Body of pancreas (tissue), 4 donors: ENCODE data around the gene RREB1. TPM values are rescaled to one million over a fixed set of nuclear protein-coding genes. Genes with fewer than 3 reads are reported as not detected.

Experiments
- ATAC-seq: fragments of 150-250 bp; one replicate; pipeline ENCODE4 v1.9.1; 2016
- DNase-seq, 4 donors: peaks; one replicate each; pipeline ENCODE4 v3.0.0-alpha.2; 2019
- H3K27ac ChIP-seq, 4 donors: fragments of 200-600 bp; sonication (generic); 1 replicate in 3 of 4; 2 replicates in 1 of 4; pipeline versions ENCODE4 v1.5.1 to v1.6.1; 2016 to 2019; ENCODE audit warnings: mild to moderate bottlenecking in 1 of 4, mixed read lengths in 1 of 4, moderate library complexity in 1 of 4
- H3K27me3 ChIP-seq, 2 donors: fragments of 200-600 bp; sonication (generic); one replicate each; pipeline ENCODE4 v1.6.0; 2016; ENCODE audit warnings: mild to moderate bottlenecking in 1 of 2
- H3K36me3 ChIP-seq, 2 donors: fragments of 200-600 bp; sonication (generic); replicated peaks in 1 of 2; 2 replicates each; pipeline ENCODE4 v1.5.1; 2016; ENCODE audit warnings: low read depth in 2 of 2; ENCODE audit not compliant: insufficient read depth in 1 of 2
- H3K4me1 ChIP-seq: fragments of 200-600 bp; sonication (generic); one replicate; pipeline ENCODE4 v1.6.0; 2016
- H3K4me3 ChIP-seq, 2 donors: fragments of 200-600 bp; sonication (generic); 1 replicate in 1 of 2; 2 replicates in 1 of 2; pipeline ENCODE4 v1.5.1; 2016 to 2019
- H3K9me3 ChIP-seq, 3 donors: fragments of 200-600 bp; sonication (generic); 1 replicate in 2 of 3; 2 replicates in 1 of 3; pipeline ENCODE4 v1.5.1; 2016
- POLR2A ChIP-seq, 3 donors: fragments of 450-650 bp; IDR thresholded peaks; one replicate each; pipeline ENCODE4 v1.6.1; 2016; ENCODE audit warnings: antibody characterized with exemption in 3 of 3, mild to moderate bottlenecking in 2 of 3
- WGBS, 2 donors: methylation state at CpG; one replicate each; pipeline ENCODE4 v1.1.5; 2017; 5-methylcytosine and 5-hydroxymethylcytosine counted together
- intact Hi-C: fragments of 100-400 bp; cut with DNase I; formaldehyde crosslinking; loops from one replicate; pipeline ENCODE4 v1.15.1; 2023
- total RNA-seq, 2 donors: library from RNA; depleted of rRNA; stranded (reverse); fragments of >200 nt; gene quantifications; one replicate each; pipeline ENCODE4 v1.1.0, GENCODE V29; 2016
- TF ChIP-seq, protein P1 (sequence below), 7 experiments: fragments of 450-650 bp in 4 of 7; fragments of 200-600 bp in 3 of 7; sonication (generic) in 3 of 7; IDR thresholded peaks; one replicate each; pipeline ENCODE4 v1.5.1; 2016 to 2019; ENCODE audit warnings: antibody characterized with exemption in 7 of 7

RREB1 gene
- total RNA-seq, 2 donors from 2014 or later, result 33.5 to 44.8 TPM

DNA sequence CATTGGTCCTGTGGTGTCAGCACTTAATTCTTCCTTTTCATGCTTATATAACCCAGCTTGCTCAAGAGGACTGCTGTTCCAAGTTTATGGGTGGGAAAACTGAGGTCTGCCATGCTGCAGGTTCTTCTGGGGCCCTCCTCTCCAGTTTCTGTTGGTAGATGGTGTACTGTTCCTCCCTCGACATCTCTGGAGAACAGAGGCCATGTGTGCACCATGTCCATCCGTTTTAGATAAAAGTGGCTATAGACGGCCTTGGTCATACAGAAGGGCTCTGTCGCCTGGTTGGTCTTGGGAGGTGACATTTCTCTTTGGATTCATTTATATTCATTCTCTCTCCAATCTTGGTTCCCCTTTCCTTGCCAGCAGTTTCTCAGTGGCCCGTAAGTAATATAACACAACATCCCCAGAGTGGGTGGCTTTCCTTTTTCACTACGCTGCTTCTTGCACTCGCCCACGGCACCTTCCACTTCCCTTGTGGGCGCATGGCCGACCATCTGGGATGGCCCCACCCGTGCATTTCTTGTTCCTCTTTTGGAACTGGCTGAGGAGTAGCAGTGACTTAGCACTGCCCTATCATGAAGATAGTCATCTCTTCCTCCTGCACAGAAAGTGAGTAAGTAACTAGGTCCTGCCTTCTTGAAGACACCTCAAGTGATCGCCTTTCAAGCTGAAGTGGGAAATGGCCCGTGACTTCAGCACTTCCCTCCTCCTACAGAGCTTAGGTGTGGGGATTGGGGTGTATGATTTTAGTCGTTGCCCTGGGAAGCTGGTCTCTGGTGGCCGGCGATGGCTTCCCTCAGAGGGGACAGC is 94.2 kb downstream of the RREB1 start:
- intact Hi-C loops, result no loop called here
- H3K27me3 ChIP-seq, result no peaks in the 10 kb centered on the region
- peak in 1 of 4 donors; percentile 72 for DNase-seq
- WGBS, 2 donors, result 73 to 78% methylated on average over 14 to 16 of the region's 16 CpGs
- H3K36me3 ChIP-seq, result peaks cover 0 to 2% of the 10 kb centered on the region in 2 donors
- no peaks in the 10 kb centered on the region for H3K9me3 ChIP-seq
- ATAC-seq, result no peak
- H3K4me1 ChIP-seq, result peaks cover 38% of the 10 kb centered on the region
- no peak overlapping the region for H3K4me3 ChIP-seq
- TF ChIP-seq, protein P1, sequence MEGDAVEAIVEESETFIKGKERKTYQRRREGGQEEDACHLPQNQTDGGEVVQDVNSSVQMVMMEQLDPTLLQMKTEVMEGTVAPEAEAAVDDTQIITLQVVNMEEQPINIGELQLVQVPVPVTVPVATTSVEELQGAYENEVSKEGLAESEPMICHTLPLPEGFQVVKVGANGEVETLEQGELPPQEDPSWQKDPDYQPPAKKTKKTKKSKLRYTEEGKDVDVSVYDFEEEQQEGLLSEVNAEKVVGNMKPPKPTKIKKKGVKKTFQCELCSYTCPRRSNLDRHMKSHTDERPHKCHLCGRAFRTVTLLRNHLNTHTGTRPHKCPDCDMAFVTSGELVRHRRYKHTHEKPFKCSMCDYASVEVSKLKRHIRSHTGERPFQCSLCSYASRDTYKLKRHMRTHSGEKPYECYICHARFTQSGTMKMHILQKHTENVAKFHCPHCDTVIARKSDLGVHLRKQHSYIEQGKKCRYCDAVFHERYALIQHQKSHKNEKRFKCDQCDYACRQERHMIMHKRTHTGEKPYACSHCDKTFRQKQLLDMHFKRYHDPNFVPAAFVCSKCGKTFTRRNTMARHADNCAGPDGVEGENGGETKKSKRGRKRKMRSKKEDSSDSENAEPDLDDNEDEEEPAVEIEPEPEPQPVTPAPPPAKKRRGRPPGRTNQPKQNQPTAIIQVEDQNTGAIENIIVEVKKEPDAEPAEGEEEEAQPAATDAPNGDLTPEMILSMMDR (IDR thresholded peaks at IDR 0.05), result no peak
- TF ChIP-seq POLR2A (IDR thresholded peaks at IDR 0.05), result no peak
- peak overlapping the region; percentile 86 to 90 (median 88) for H3K27ac ChIP-seq

DNA sequence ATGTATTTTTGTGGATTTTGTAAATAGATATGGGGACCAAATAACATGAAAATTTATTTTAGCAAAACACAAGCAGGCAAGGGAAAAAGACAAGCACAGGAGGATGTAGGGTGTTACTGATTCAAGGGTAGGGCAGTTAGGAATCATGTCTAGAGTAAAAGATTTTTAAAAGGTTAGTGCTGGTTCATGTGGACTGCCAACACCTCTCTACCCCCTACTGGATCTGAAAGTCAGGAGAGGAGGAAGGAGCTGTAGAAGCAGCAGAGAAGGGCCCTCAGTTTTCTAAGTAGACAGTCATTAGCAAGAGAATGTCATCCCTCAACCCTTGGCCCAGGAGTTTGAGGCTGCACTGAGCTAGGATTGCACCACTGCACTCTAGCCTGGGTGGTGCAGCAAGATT is 95.2 kb downstream of the RREB1 start:
- TF ChIP-seq, protein P1 (IDR thresholded peaks at IDR 0.05), result no peak
- no peak for TF ChIP-seq POLR2A (IDR thresholded peaks at IDR 0.05)
- H3K27ac ChIP-seq, result peak overlapping the region in 2 of 4 donors; percentile 88 to 90
- intact Hi-C loops, result no loop called here
- no peaks in the 10 kb centered on the region for H3K27me3 ChIP-seq
- no peak overlapping the region for H3K4me3 ChIP-seq
- H3K9me3 ChIP-seq, result no peaks in the 10 kb centered on the region
- H3K4me1 ChIP-seq, result peaks cover 38% of the 10 kb centered on the region
- peaks cover 0 to 2% of the 10 kb centered on the region in 2 donors for H3K36me3 ChIP-seq
- no peak for DNase-seq
- ATAC-seq, result no peak

DNA sequence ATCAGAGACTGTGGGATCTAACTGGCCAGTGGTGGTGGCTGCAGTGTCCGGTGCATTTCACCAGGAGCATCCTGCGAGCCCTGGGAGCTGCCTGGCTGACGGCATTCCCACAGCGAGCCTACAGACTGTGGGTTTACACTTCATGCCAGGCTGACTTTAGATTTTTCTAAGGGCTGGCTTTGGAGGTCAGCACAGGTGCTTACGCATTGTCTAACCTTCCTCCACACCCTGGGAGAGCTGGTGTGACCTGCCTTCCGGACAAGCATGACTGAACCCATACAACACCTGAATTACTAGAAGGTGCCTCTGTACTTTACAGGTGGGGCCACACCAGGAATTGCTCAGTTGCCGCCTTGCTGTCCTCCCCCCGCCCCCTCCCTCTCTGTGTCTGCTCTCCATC is 96.2 kb downstream of the RREB1 start:
- H3K4me1 ChIP-seq, result peaks cover 34% of the 10 kb centered on the region
- H3K27ac ChIP-seq, result no peak overlapping the region
- TF ChIP-seq, protein P1 (IDR thresholded peaks at IDR 0.05), result no peak
- TF ChIP-seq POLR2A (IDR thresholded peaks at IDR 0.05), result no peak
- no peaks in the 10 kb centered on the region for H3K27me3 ChIP-seq
- intact Hi-C loops, result no loop called here
- ATAC-seq, result no peak
- DNase-seq, result no peak
- peaks cover 0 to 2% of the 10 kb centered on the region in 2 donors for H3K36me3 ChIP-seq
- no peak overlapping the region for H3K4me3 ChIP-seq
- 91 to 96% methylated on average over 7 to 8 of the region's 8 CpGs for WGBS, 2 donors
- no peaks in the 10 kb centered on the region for H3K9me3 ChIP-seq

DNA sequence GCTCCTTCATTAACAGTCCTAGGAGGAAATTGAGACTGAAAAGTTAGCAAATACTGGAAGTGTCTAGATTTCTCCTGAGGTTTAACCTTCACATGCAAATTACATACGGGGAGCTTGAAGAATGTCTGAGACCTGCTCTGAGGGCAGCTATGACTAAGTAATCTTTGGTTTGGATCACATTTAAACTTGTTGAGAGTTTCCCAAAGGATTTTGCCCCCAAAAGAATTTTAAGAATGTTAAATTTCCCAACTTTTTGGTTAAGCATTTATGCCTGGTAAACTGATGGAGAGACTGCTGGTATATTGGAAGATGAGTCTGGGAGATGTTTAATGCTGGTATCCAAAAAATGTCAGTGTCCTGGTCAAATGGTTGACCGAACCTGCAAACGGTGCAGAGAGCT is 97.0 kb downstream of the RREB1 start:
- Histone ChIP-seq H3K9me3 (no peaks in the 10 kb centered on the region), H3K27ac (peak overlapping the region in 1 of 4 donors; percentile 2), H3K4me1 (peaks cover 26% of the 10 kb centered on the region), H3K4me3 (no peak overlapping the region), H3K36me3 (peaks cover 0 to 2% of the 10 kb centered on the region in 2 donors), H3K27me3 (no peaks in the 10 kb centered on the region)
- no peak for TF ChIP-seq POLR2A (IDR thresholded peaks at IDR 0.05)
- TF ChIP-seq, protein P1 (IDR thresholded peaks at IDR 0.05), result no peak
- no peak for ATAC-seq
- DNase-seq, result no peak
- WGBS, 2 donors, result 86 to 97% methylated on average over 3 of the region's 3 CpGs
- intact Hi-C loops, result no loop called here

DNA sequence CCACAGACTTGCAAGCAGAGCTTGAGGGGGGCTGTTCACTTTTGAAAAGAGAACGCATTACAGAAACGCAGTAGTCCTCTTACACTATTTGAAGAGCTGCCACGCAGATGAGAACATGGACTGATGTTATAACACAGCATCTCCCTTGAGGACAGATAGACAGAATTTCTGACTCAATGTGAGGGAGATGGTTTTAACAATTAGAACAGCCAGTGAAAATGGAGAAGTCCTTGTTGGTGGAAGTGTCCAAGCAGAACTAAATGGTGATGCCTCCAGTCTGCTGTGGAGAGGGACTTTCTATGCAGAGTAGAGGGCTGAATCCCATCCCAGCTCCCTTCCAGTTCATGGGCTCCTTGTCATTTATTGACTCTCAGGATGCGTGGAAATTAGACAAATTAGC is 100.0 kb downstream of the RREB1 start:
- H3K4me1 ChIP-seq, result peaks cover under 1% of the 10 kb centered on the region
- ATAC-seq, result no peak
- no peak for TF ChIP-seq POLR2A (IDR thresholded peaks at IDR 0.05)
- TF ChIP-seq, protein P1 (IDR thresholded peaks at IDR 0.05), result no peak
- no peak for DNase-seq
- H3K9me3 ChIP-seq, result no peaks in the 10 kb centered on the region
- intact Hi-C loops, result no loop called here
- WGBS, 2 donors, result 63 to 95% methylated on average over 4 of the region's 4 CpGs
- H3K27ac ChIP-seq, result no peak overlapping the region
- no peaks in the 10 kb centered on the region for H3K27me3 ChIP-seq
- H3K36me3 ChIP-seq, result peaks cover 0 to 14% of the 10 kb centered on the region in 2 donors
- no peak overlapping the region for H3K4me3 ChIP-seq
